ENCODE data around the gene MAP2.

DNA sequence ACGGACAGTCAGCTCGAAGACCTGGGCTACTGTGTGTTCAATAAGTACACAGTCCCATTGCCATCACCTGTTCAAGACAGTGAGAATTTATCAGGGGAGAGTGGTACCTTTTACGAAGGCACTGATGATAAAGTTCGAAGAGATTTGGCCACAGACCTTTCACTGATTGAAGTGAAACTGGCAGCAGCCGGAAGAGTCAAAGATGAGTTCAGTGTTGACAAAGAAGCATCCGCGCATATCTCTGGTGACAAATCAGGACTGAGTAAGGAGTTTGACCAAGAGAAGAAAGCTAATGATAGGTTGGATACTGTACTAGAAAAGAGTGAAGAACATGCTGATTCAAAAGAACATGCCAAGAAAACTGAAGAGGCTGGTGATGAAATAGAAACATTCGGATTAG, 270.9 kb downstream of the MAP2 start:
- TF ChIP-seq MYC (IDR thresholded peaks at IDR 0.05; ENCODE audit: low read depth, low read length) (no peak), POLR2A (IDR thresholded peaks at IDR 0.05; ENCODE audit: extremely low read depth, insufficient read length) (no peak)
- TF ChIP-seq, protein P1, sequence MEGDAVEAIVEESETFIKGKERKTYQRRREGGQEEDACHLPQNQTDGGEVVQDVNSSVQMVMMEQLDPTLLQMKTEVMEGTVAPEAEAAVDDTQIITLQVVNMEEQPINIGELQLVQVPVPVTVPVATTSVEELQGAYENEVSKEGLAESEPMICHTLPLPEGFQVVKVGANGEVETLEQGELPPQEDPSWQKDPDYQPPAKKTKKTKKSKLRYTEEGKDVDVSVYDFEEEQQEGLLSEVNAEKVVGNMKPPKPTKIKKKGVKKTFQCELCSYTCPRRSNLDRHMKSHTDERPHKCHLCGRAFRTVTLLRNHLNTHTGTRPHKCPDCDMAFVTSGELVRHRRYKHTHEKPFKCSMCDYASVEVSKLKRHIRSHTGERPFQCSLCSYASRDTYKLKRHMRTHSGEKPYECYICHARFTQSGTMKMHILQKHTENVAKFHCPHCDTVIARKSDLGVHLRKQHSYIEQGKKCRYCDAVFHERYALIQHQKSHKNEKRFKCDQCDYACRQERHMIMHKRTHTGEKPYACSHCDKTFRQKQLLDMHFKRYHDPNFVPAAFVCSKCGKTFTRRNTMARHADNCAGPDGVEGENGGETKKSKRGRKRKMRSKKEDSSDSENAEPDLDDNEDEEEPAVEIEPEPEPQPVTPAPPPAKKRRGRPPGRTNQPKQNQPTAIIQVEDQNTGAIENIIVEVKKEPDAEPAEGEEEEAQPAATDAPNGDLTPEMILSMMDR (IDR thresholded peaks at IDR 0.05; ENCODE audit: low read depth, low read length) = no peak
- TF ChIP-seq, protein P2, sequence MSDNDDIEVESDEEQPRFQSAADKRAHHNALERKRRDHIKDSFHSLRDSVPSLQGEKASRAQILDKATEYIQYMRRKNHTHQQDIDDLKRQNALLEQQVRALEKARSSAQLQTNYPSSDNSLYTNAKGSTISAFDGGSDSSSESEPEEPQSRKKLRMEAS (IDR thresholded peaks at IDR 0.05; ENCODE audit: low read depth, low read length) = no peak
